ENCODE results near the gene PSMA2. TPM values are rescaled to one million over a fixed set of nuclear protein-coding genes. Genes with fewer than 3 reads are reported as not detected.

The PSMA2 gene
- total RNA-seq (2014; rRNA removed; shearing (Covaris generic)) = 185 and 190 TPM in 2 replicates

DNA sequence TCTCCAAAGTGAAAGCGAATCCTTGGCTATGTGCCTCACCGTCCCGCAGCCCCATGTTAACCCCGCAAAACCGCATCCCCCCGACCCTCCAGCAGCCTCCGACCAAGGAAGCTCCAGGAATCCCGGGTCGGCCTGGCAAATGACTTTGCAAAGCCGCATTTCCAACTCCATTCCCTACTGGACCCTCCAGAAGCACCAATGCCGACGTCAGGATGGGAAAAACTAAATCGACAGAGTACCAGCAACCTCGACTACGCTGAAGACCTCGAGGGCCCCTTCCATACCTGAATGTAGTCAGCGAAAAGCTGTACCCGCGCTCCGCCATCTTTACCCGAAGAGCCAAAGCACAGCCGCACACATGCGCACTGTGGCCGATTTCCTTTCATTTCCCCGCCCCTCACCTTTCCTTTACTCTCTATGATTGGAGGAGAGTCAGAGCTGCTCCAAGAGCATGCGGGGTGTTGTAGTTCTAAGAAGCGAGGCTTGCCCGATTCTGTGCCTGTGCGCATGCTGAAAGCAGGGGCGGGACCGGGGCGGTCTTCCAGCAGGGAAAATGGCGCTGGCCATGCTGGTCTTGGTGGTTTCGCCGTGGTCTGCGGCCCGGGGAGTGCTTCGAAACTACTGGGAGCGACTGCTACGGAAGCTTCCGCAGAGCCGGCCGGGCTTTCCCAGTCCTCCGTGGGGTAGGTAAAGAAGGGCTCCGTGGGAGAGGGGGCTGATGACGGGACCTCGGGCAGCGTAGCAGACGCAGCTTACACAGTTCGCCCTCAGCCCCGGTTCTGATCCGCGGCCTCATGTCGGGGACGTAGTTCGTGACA, at the start of gene PSMA2, which contains the start of gene MRPL32:
Gene PSMA2 (minus strand): TSS at position 341 of the 818 bp plus-strand sequence. CDS start 16 bp downstream, at position 325.
Gene MRPL32 (plus strand): TSS at position 543 of the 818 bp plus-strand sequence. CDS start 11 bp downstream, at position 554.
- peaks cover 18% of the 10 kb centered on the region for H3K36me3 ChIP-seq (replicated peaks; ENCODE audit: control insufficient read depth, insufficient read depth, low read length)
- H3K27me3 ChIP-seq (ENCODE audit: control insufficient read depth, insufficient read depth, low read length) = no peaks in the 10 kb centered on the region
- H3K4me3 ChIP-seq (ENCODE audit: insufficient read depth, low read depth, low read length) = peak within 1 kb of the TSS; percentile 83
- DNase-seq = peak; percentile 91

DNA sequence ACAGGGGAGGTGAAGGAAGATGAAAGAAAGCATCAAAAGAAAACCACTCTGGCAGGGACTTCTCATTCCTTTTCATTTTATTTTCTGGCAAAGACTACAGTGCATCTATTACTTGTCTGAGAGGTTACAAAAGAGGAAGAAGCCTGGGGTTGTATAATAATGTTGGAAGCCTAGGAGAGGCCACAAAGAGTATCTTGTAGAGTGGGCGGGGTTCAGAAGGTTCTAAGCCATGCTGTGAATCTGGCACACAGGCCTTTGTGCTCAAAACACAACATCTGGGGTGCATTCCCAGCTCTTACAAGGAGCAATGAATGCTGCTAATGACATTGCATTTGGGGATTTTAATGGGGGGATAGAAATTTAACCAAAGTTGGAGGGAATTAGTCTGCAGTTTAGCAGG, 49.6 kb upstream of the PSMA2 start:
- Histone ChIP-seq H3K36me3 (replicated peaks; ENCODE audit: control insufficient read depth, insufficient read depth, low read length) (no peaks in the 10 kb centered on the region), H3K4me3 (ENCODE audit: insufficient read depth, low read depth, low read length) (no peak overlapping the region), H3K27me3 (ENCODE audit: control insufficient read depth, insufficient read depth, low read length) (no peaks in the 10 kb centered on the region)
- no peak for DNase-seq

DNA sequence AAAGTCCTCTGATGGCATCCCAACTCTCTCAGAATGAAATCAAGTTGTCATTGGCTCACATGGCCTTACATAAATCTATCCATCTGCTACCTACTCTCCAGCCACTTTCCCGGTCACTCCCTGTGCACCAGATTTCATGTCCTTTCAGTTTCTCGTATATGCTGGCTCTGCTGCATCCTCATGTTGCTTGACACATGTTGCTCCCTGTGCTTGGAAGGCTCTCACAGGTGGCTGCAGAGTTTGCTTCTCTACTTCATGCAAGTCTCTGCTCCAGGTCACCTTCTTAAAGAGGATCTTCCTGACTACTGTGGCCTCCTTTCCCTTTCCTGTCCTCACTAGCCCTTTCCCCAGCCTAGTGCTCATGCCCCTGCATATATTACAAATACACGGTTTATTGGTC, 48.5 kb upstream of the PSMA2 start:
- no peaks in the 10 kb centered on the region for H3K27me3 ChIP-seq (ENCODE audit: control insufficient read depth, insufficient read depth, low read length)
- H3K4me3 ChIP-seq (ENCODE audit: insufficient read depth, low read depth, low read length) = no peak overlapping the region
- DNase-seq = no peak
- no peaks in the 10 kb centered on the region for H3K36me3 ChIP-seq (replicated peaks; ENCODE audit: control insufficient read depth, insufficient read depth, low read length)

DNA sequence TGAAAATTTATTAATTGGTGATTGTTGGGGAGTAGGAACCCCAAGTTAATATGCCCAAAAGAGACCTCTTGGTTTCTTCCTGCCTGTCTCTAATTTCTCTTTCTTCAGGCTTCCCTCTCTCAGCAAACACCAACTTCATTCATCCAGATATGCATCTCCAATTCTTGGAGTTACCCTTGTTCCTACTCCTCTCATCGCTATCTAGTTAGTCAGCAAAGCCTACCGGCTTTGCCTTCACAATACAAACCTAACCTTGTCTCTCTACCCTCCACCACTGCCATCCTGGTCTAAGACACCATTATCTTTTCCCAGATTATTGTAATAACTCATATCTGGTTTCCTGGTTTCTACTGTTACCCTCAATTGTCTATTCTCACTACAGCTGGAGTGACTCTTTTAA, 48.1 kb upstream of the PSMA2 start:
- no peaks in the 10 kb centered on the region for H3K36me3 ChIP-seq (replicated peaks; ENCODE audit: control insufficient read depth, insufficient read depth, low read length)
- no peak overlapping the region for H3K4me3 ChIP-seq (ENCODE audit: insufficient read depth, low read depth, low read length)
- no peak for DNase-seq
- no peaks in the 10 kb centered on the region for H3K27me3 ChIP-seq (ENCODE audit: control insufficient read depth, insufficient read depth, low read length)

DNA sequence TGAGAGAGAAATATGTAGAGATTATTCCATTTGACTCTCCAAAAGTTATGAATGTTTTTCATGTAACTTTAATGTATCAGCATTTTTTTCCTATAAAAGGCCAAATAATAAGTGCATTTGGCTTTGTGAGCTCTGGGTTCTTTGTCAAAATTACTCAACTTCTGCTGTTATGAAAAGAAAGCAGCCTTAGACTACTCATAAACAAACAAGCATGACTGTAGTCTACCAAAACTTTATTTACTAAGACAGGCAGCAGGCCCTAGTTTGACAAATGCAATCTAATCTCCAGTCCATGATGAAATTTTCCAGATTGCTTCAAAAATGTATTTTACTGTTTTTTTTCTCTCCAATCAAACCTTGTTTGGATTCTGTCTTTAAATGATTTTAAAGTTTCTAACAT, 46.5 kb upstream of the PSMA2 start:
- no peak for DNase-seq

DNA sequence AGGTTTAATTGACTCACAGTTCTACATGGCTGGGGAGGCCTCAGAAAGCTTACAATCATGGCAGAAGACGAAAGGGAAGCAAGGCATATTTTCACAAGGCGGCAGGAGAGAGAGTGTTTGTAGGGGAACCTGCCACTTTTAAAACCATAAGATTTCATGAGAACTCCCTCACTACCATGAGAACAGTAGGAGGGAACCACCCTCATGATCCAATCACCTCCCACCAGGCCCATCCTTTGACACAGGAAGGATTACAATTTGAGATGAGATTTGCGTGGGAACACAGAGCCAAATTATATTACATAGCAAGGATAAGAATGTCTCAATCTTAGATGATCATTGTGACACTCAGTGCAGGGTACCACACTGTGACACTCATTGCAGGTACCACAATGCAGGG, 44.4 kb upstream of the PSMA2 start:
- DNase-seq = no peak
- Histone ChIP-seq H3K27me3 (ENCODE audit: control insufficient read depth, insufficient read depth, low read length) (no peaks in the 10 kb centered on the region), H3K4me3 (ENCODE audit: insufficient read depth, low read depth, low read length) (no peak overlapping the region), H3K36me3 (replicated peaks; ENCODE audit: control insufficient read depth, insufficient read depth, low read length) (no peaks in the 10 kb centered on the region)

More for the DNA sequence above, 46.5 kb upstream of the PSMA2 start:
- no peak overlapping the region for H3K4me3 ChIP-seq (ENCODE audit: insufficient read depth, low read depth, low read length)
- H3K27me3 ChIP-seq (ENCODE audit: control insufficient read depth, insufficient read depth, low read length) = no peaks in the 10 kb centered on the region
- no peaks in the 10 kb centered on the region for H3K36me3 ChIP-seq (replicated peaks; ENCODE audit: control insufficient read depth, insufficient read depth, low read length)

DNA sequence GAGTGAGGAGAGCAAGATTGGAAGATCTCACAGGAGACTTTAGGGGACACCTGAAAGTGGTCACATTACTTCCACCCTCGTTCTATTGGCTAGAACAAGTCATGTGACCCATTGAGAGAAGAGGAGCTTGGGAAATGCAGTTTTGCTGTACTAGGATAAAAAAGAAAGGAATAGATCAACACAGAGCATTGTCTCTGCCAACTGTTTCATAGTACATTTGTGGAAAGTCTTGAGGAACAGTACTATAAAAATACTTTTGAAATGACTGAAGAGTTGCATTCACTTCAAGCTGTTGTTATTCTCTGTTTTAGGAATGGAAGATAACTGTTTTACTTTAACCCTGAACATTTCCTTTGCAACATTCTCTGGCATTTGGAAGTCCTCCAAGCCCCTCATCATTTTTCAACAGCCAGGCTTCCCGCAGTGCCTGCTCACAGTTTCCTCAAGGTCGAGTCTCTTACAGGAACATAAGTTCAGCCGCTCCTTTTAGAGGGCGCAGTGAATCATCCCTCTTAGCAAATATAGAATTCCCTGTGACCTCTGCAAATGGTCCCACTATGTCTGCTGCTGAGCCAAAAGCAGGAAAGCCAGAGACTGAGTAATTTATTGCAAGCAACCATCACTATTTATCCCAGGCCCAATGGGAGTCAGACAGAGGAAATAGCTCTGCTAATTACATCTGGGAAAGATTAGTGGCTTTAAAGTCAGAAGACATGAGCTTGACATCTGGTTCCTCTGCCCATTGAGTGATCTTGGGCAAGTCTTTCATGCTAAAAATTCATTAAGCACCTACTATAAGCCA, 40.9 kb upstream of the PSMA2 start:
- H3K4me3 ChIP-seq (ENCODE audit: insufficient read depth, low read depth, low read length) = no peak overlapping the region
- no peaks in the 10 kb centered on the region for H3K36me3 ChIP-seq (replicated peaks; ENCODE audit: control insufficient read depth, insufficient read depth, low read length)
- no peak for DNase-seq
- no peaks in the 10 kb centered on the region for H3K27me3 ChIP-seq (ENCODE audit: control insufficient read depth, insufficient read depth, low read length)

DNA sequence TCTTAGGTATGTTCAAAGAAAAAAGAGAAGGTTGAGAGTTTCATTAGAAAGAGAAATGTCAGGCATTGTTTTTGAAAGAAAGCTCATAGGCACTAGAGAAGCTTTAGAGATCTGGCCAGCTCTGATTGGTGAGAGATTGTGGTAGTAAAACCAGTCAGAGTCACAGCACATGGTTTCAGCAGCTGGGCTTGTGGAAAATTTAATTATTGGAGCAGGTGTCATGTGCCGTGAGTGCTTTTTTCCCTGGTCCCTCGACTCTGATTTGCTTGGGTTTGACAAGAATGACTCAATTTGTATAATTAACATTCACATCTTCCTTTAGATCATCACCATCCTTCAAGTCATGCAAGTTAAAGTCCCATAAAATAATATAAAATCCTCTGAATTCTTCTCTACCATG, 35.4 kb upstream of the PSMA2 start:
- no peak overlapping the region for H3K4me3 ChIP-seq (ENCODE audit: insufficient read depth, low read depth, low read length)
- H3K36me3 ChIP-seq (replicated peaks; ENCODE audit: control insufficient read depth, insufficient read depth, low read length) = no peaks in the 10 kb centered on the region
- no peak for DNase-seq
- no peaks in the 10 kb centered on the region for H3K27me3 ChIP-seq (ENCODE audit: control insufficient read depth, insufficient read depth, low read length)

DNA sequence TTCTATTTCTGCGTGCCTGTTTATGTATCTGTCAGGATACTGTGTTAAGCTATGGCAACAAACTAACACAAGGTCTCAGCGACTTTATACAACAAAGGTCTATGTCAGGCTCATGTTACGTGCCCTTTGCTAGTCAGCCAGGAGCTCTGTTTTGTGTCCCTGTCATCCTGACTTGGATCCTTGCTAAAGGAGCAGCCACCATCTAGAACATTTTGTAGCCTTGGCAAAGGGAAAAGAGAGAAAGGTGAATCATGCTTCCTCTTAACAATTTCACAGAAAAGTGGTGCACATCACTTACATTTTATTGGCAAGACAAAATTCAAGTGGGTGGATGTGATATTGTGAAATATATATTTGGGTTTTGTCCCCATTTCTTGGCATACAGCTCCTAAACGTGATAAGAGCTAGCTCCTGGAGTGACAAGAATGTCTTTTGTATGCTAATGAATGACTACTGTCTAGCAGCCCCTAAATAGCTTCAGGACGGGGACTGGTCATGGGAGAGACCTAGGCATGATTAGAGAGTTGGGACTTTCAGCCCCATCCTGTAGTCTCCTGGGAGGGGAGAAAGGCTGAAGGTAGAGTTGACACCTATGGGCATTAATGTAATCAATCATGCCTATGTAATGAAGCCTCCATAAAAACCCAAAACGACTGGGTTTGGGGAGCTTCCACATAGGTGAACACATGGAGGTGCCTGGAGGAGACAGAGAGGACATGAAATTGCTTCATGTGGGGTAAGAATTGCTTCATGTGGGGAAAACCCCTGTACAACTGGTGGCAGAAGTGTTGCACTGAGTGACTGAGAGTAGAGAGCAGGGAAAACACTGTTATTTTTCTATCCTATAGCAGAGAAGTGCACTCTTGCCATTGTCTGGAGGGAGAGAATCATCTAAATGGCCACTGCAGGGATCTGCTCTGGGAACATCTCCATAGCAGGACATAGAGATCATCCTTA, 33.2 kb upstream of the PSMA2 start:
- no peak for DNase-seq
- Histone ChIP-seq H3K4me3 (ENCODE audit: insufficient read depth, low read depth, low read length) (no peak overlapping the region), H3K27me3 (ENCODE audit: control insufficient read depth, insufficient read depth, low read length) (no peaks in the 10 kb centered on the region), H3K36me3 (replicated peaks; ENCODE audit: control insufficient read depth, insufficient read depth, low read length) (no peaks in the 10 kb centered on the region)

DNA sequence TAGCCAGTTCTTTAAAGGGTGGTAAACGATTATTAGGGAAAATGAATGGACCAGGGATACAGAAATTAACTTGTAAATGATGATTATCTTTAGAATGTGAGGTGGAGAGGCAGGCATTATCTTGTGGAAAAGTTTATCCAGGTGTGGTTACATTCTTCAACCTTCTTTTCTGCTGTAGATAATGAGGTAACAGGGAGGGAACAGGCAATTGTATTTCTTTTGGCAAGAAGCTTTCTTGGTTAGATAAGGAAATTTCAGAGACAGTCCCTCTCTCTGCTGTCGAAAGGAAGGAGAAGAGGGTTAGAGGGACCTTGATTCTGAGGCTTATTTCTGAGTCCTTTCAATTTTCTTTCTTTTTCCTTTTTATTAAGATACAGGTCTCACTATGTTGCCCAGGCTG, 32.3 kb upstream of the PSMA2 start:
- DNase-seq = no peak
- Histone ChIP-seq H3K27me3 (ENCODE audit: control insufficient read depth, insufficient read depth, low read length) (no peaks in the 10 kb centered on the region), H3K4me3 (ENCODE audit: insufficient read depth, low read depth, low read length) (no peak overlapping the region), H3K36me3 (replicated peaks; ENCODE audit: control insufficient read depth, insufficient read depth, low read length) (no peaks in the 10 kb centered on the region)

DNA sequence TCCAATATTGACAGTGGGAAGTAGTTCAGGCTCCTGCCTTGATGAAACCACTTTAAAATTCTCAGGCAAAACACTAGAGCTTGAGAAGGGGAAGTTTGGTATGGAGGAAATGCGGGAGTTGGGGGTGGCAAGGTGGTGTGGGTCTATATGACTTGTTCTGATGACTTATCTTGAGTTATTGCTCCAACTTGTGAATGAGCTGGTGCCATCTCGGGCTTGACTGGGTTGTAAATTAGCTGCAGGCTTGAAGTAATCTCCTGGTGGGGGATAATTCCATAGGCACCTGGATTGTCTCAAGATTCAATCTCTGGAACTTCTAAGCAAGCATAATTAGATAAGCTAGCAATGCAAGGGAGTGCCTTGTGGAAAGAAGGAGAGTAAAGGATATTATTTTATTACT, 29.2 kb upstream of the PSMA2 start:
- no peaks in the 10 kb centered on the region for H3K27me3 ChIP-seq (ENCODE audit: control insufficient read depth, insufficient read depth, low read length)
- no peak overlapping the region for H3K4me3 ChIP-seq (ENCODE audit: insufficient read depth, low read depth, low read length)
- no peak for DNase-seq
- H3K36me3 ChIP-seq (replicated peaks; ENCODE audit: control insufficient read depth, insufficient read depth, low read length) = no peaks in the 10 kb centered on the region

DNA sequence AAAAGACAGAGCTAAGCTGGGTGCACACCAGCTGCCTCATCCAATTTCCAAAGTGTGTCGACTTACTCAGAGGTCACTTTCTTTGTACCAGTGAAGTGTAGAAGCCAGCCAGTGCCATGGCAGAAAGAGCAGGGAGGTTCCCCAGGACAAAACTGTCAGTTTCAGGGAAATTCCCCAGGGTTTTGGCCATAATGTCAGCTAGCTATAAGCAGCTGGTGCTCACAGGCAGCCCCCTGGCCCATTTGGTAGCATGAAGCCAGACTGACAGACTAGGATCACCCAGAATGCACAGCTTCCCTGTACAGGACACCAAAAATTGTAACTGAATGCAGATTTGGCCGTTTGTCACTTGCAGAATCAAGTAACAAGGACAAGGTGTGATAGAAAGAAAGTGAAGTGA, 28.8 kb upstream of the PSMA2 start:
- DNase-seq = no peak
- no peaks in the 10 kb centered on the region for H3K36me3 ChIP-seq (replicated peaks; ENCODE audit: control insufficient read depth, insufficient read depth, low read length)
- no peak overlapping the region for H3K4me3 ChIP-seq (ENCODE audit: insufficient read depth, low read depth, low read length)
- H3K27me3 ChIP-seq (ENCODE audit: control insufficient read depth, insufficient read depth, low read length) = no peaks in the 10 kb centered on the region

DNA sequence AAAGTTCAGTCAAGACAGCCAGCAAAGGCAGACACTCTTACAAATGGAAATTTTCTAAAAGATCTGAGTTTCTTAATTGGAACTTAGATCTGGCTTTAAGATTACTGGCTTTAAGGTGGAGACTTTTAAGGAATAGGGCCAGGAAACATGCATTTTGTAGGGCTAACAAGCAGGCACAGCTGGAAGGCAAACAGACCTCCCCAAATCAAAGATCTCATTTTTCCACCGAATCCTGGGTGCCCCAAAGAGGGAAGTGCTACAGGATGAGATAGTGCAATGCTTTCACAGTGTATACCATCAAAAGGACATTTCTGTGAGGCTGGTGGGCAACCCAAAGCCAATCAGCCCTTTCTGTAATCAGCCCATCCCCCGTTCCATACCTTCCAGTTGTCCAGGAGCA, 27.6 kb upstream of the PSMA2 start:
- no peaks in the 10 kb centered on the region for H3K27me3 ChIP-seq (ENCODE audit: control insufficient read depth, insufficient read depth, low read length)
- H3K4me3 ChIP-seq (ENCODE audit: insufficient read depth, low read depth, low read length) = no peak overlapping the region
- no peak for DNase-seq
- H3K36me3 ChIP-seq (replicated peaks; ENCODE audit: control insufficient read depth, insufficient read depth, low read length) = no peaks in the 10 kb centered on the region

DNA sequence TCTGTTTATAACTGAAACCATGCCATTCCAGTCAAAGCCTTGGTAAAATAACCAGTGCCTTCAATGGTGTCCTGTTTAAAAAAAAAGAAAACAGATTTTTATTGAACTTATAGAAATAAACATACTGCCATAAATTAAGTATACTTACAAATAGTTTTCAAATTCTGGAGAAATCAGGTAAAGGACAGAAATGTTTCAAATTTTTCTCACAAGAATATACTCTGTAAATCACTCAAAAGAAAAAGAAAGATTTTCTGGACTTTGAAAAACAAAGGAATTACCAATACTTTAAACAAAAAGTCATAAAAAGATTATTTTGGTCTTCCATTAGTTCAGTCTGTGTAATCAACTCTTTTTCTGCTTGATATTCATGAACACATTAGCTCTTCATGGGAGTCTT, 24.1 kb upstream of the PSMA2 start:
- H3K4me3 ChIP-seq (ENCODE audit: insufficient read depth, low read depth, low read length) = no peak overlapping the region
- H3K36me3 ChIP-seq (replicated peaks; ENCODE audit: control insufficient read depth, insufficient read depth, low read length) = no peaks in the 10 kb centered on the region
- H3K27me3 ChIP-seq (ENCODE audit: control insufficient read depth, insufficient read depth, low read length) = no peaks in the 10 kb centered on the region
- DNase-seq = no peak
